ENCODE results near the gene MYO1D.

The MYO1D gene

DNA sequence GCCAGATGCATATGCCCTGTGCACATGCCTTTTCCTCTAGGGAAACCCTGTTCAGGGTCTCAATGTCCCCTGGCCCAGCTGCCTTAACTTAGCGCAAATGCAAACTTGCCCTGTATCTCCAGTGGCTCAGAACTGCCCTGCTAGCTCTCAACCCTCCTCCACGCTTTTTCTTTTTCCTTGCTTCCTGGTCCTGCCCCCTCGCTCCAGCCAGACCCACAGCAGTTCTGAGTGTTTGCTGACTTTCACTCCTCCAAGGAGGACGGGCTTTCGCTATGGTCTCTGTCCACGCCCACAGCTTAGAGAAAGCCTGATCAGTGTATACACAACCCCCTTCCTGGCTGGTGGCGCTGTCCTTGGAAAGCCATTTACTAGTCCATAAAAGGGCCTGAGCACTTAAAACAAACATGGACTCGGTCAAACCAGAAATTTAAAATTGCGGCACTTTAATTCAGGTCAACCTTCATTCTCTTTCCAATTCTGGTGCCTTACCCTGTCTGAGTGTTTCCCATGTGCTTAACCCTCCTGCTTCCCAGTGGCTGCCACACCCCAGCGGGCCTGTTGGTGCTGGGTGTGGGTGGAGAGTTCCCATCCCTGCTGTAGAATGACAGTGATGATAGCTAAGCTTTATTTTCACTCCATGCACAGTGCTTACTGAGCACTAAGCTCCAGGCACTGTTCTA, 35.4 kb upstream of the MYO1D start:
- H3K27me3 ChIP-seq = no peaks in the 10 kb centered on the region
- intact Hi-C loops (cut with DNase I; ENCODE audit: low total_unique reads) = no loop called here
- peaks cover 0 to 20% (median 13%) of the 10 kb centered on the region in 4 donors for H3K4me1 ChIP-seq
- TF ChIP-seq, protein P1, sequence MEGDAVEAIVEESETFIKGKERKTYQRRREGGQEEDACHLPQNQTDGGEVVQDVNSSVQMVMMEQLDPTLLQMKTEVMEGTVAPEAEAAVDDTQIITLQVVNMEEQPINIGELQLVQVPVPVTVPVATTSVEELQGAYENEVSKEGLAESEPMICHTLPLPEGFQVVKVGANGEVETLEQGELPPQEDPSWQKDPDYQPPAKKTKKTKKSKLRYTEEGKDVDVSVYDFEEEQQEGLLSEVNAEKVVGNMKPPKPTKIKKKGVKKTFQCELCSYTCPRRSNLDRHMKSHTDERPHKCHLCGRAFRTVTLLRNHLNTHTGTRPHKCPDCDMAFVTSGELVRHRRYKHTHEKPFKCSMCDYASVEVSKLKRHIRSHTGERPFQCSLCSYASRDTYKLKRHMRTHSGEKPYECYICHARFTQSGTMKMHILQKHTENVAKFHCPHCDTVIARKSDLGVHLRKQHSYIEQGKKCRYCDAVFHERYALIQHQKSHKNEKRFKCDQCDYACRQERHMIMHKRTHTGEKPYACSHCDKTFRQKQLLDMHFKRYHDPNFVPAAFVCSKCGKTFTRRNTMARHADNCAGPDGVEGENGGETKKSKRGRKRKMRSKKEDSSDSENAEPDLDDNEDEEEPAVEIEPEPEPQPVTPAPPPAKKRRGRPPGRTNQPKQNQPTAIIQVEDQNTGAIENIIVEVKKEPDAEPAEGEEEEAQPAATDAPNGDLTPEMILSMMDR (IDR thresholded peaks at IDR 0.05) = no peak
- no peaks in the 10 kb centered on the region for H3K36me3 ChIP-seq
- peak; percentile 76 to 82 for DNase-seq
- no peaks in the 10 kb centered on the region for H3K9me3 ChIP-seq
- peak overlapping the region; percentile 11 to 38 for H3K4me3 ChIP-seq
- peak overlapping the region; percentile 37 to 64 for H3K27ac ChIP-seq

DNA sequence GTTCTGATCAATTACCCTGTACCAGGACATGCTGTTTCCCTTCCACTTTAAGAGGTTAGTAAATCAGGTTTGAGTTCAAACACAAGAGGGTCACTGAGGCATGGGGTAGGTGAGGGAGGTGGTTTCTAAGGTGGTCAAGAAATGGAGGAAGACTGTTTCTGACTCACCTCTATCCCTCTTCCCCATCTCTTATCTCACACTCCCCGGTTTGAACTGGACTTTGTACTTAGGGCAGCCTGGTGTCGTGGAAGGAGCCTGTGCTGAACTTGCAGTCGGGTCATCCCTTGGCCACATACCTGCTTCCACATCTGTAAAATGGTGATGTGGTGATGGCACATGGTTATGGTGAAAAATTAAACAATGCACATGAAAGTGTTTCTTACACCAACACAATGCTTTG, 33.8 kb upstream of the MYO1D start:
- H3K4me1 ChIP-seq = peaks cover 0 to 20% (median 13%) of the 10 kb centered on the region in 4 donors
- H3K36me3 ChIP-seq = no peaks in the 10 kb centered on the region
- intact Hi-C loops (cut with DNase I; ENCODE audit: low total_unique reads) = no loop called here
- TF ChIP-seq, protein P1 (IDR thresholded peaks at IDR 0.05) = no peak
- H3K27ac ChIP-seq = no peak overlapping the region
- H3K9me3 ChIP-seq = no peaks in the 10 kb centered on the region
- DNase-seq = no peak
- H3K27me3 ChIP-seq = no peaks in the 10 kb centered on the region
- no peak overlapping the region for H3K4me3 ChIP-seq

DNA sequence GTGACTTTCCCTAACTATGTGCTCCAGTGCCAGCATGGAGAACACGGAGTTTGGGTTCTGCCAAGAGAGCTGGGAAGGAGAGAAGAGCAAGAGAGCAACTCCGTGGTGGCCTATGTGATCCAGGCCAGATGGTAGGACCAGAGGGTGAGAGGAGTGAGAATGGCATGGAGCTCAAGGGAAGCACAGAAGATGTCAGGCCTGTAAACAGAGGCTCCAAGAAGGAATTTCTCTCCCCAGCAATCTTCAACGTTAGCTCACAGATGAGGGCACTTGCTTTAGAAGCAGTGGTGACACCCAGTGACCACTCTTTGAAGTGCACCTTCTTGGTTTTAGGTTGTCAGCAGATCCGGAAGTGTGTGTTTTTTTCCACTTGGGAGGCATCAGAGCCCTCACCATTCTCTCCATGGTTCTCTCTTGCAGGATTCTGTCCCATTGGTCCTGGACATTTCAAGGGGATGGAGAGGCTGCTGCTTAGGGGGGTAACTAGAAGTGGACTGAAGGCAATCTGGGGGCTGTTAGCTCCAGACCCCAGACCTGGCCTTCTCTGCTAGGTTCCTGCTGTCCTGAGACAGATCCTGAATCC, 33.0 kb upstream of the MYO1D start:
- intact Hi-C loops (cut with DNase I; ENCODE audit: low total_unique reads) = loop anchor here (10.0 kb wide), 1 partner anchor 125 kb away; no protein-coding TSS in a partner anchor
- Histone ChIP-seq H3K4me3 (no peak overlapping the region), H3K9me3 (no peaks in the 10 kb centered on the region), H3K36me3 (no peaks in the 10 kb centered on the region), H3K27me3 (no peaks in the 10 kb centered on the region), H3K4me1 (peaks cover 0 to 20% (median 13%) of the 10 kb centered on the region in 4 donors), H3K27ac (peak overlapping the region in 1 of 2 donors; percentile 12)
- DNase-seq = peak; percentile 88
- TF ChIP-seq, protein P1 (IDR thresholded peaks at IDR 0.05) = peak; percentile 83 to 86

DNA sequence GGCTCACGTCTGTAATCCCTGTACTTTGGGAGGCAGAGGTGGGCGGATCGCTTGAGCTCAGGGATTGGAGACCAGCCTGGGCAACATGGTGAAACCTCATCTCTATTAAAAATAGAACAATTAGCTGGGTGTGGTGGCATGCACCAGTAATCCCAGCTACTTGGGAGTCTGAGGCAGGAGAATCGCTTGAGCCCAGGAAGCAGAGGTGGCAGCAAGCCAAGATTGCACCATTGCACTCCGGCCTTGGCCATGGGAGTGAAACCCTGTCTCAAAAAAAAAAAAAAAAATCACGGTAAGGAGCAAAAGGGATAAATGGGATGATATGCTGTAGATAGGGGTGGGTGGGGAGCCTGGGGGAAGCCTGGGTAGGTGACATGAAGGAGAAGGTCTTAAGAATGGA, 30.7 kb upstream of the MYO1D start:
- Histone ChIP-seq H3K4me3 (no peak overlapping the region), H3K27ac (no peak overlapping the region), H3K4me1 (peaks cover 0 to 20% (median 13%) of the 10 kb centered on the region in 4 donors), H3K9me3 (no peaks in the 10 kb centered on the region), H3K36me3 (no peaks in the 10 kb centered on the region), H3K27me3 (no peaks in the 10 kb centered on the region)
- intact Hi-C loops (cut with DNase I; ENCODE audit: low total_unique reads) = loop anchor here (10.0 kb wide), 1 partner anchor 123 kb away; no protein-coding TSS in a partner anchor
- TF ChIP-seq, protein P1 (IDR thresholded peaks at IDR 0.05) = no peak
- DNase-seq = no peak

DNA sequence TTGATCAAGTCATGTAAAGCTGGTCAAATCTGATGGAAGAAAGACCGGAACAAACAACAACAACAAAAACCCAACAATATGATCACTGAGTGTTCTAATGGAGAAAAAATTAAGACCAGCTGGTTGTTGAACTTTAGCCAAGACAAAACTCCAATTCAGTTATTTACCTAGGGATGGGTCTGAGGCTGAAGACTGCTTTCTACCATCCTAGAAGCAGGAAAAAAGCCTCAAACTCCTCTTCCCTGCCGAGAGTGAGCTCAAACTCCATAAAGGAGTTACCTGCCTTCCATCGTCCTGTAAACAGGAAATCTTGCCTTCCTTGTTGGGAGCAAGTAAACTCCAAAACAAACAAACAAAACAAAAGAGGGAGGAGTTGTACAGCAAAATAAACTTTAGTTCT, 28.0 kb upstream of the MYO1D start:
- TF ChIP-seq, protein P1 (IDR thresholded peaks at IDR 0.05) = no peak
- intact Hi-C loops (cut with DNase I; ENCODE audit: low total_unique reads) = loop anchor here (10.0 kb wide), 1 partner anchor 120 kb away; no protein-coding TSS in a partner anchor
- DNase-seq = no peak
- H3K9me3 ChIP-seq = no peaks in the 10 kb centered on the region
- no peak overlapping the region for H3K27ac ChIP-seq
- peaks cover 0 to 5% (median 3%) of the 10 kb centered on the region in 4 donors for H3K4me1 ChIP-seq
- no peaks in the 10 kb centered on the region for H3K36me3 ChIP-seq
- no peaks in the 10 kb centered on the region for H3K27me3 ChIP-seq
- H3K4me3 ChIP-seq = no peak overlapping the region

Data from tibial artery (tissue), 4 donors.